ENCODE data around the gene GTF2E1.
"Not testable (repeated sequence)": the region's sequence is repeated elsewhere in the genome, so short reads cannot be mapped to it uniquely, and the experiment has no call there.

Gene GTF2E1

GRCh38 chr3:120753810-120754209 lies 11.3 kb downstream of the GTF2E1 start:
- DNase-seq (ENCODE audit: low read depth in 2 of 2), result no peak

DNA sequence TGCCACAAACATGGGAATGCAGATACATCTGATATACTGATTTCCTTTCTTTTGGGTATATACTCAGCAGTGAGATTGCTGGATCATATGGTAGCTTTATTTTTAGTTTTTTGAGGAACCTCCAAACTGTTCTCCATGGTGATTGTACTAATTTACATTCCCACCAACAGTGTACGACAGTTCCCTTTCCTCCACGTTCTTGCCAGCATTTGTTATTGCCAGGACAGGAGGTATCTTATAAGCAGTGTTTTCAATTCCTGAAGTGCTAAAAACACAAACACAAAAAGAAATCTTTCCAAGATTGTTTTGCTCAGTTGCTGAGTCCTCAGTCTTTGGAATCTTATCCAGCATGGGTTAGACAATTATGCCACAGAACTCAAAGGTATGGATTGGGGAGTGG lies 13.5 kb downstream of the GTF2E1 start:
- no peak for DNase-seq (ENCODE audit: low read depth in 2 of 2)

DNA sequence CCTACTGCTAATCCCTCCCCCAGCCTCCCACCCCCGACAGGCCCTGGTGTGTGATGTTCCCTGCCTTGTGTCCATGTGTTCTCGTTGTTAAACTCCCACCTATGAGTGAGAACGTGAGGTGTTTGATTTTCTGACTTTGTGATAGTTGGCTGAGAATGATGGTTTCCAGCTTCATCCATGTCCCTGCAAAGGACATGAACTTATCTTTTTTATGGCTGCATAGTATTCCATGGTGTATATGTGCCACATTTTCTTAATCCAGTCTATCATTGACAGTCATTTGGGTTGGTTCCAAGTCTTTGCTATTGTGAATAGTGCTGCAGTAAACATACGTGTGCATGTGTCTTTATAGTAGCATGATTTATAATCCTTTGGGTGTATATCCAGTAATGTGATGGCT lies 16.0 kb downstream of the GTF2E1 start:
- DNase-seq (ENCODE audit: low read depth in 2 of 2), result not testable (repeated sequence)

GRCh38 chr3:120762615-120763014 lies 20.1 kb downstream of the GTF2E1 start:
- no peak for DNase-seq (ENCODE audit: low read depth in 2 of 2)

DNA sequence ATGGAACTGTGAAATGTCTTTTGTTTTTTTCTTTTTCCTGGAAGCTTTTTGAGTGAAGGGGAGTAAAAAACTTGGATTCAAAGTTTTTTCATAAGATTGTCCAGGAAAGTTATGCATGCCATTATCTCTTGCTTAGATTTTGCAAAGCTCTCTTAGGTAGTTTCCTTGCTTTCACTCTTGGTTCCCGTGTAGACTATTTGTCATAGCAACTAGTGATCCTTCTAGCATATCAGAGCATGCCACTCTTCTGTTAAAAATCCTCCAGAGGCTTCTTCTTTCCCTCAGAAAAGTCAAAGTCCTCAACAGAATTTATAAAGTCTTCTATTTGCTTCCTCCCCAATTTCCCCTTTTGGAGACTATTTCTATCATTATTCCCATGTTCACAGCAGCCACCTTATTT lies 21.1 kb downstream of the GTF2E1 start:
- no peak for DNase-seq (ENCODE audit: low read depth in 2 of 2)

- DNase-seq (ENCODE audit: low read depth in 2 of 2), result no peak
Measured at GRCh38 chr3:120764206-120764605, 21.7 kb downstream of the GTF2E1 start.

GRCh38 chr3:120765830-120766493 lies 23.4 kb downstream of the GTF2E1 start:
- DNase-seq (ENCODE audit: low read depth in 2 of 2), result no peak

DNA sequence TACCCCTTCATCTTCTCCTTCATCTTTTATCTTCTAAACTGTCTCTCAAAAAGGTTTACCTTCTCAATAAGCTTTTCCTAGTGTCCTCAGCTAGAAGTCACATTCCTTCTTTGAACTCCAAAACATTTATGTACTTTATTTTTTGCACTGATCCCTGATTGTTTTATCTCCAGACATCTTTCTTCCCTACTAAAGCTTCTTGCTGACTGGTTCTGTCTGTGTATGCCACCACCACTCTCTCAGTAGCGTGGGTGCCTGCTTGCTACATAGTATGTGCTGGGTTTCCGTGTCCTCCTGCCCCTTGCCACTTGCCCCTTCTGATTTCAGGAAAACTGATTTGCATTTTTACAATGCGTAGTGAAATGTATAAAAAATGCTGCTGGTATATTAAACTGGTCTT lies 24.0 kb downstream of the GTF2E1 start:
- no peak for DNase-seq (ENCODE audit: low read depth in 2 of 2)

DNA sequence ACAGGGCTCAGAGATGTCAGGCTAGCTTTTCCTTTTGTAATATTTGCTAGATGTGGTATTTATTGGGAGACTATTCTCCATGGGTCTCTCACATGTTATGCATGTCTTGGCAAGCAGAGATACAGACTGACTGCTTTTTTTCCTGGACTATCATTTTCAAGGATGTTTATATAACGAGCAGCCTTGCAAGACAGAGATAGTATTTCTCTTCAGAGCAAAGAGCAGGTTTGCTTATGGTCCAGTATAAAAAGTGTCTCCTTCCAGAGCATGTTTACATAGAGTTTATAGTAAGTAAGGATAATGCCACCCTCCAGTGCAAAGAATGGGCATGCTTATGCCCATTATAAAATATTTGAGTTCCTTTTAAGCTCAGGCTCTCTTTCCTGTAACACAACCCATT lies 24.6 kb downstream of the GTF2E1 start:
- no peak for DNase-seq (ENCODE audit: low read depth in 2 of 2)

DNA sequence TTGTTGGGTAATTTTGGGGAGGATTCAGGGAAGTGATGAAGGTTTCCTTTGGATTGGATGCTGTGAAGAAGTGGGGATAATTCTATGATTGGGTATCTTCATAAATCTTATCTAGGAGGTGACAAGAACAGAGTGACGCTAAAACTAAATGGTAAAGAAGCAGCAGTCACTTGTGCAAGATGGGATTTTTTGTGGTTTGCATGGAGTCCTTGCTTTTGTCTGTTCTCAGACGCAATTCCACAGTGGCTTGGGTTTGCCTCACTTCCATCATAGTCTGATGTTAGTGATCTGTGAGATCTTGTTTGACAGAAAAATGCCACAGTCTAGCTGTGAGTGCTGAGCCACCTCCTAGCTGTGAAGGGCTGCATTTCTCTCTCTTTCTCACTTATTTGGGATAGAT lies 26.9 kb downstream of the GTF2E1 start:
- DNase-seq (ENCODE audit: low read depth in 2 of 2), result no peak

- no peak for DNase-seq (ENCODE audit: low read depth in 2 of 2)
Measured at GRCh38 chr3:120770891-120771290, 28.3 kb downstream of the GTF2E1 start.

- DNase-seq (ENCODE audit: low read depth in 2 of 2), result no peak
Measured at GRCh38 chr3:120772081-120772480, 29.5 kb downstream of the GTF2E1 start.

GRCh38 chr3:120773932-120774331 lies 31.4 kb downstream of the GTF2E1 start:
- no peak for DNase-seq (ENCODE audit: low read depth in 2 of 2)

- DNase-seq (ENCODE audit: low read depth in 2 of 2), result no peak
Measured at GRCh38 chr3:120775411-120775810, 32.9 kb downstream of the GTF2E1 start.

GRCh38 chr3:120778776-120779175 lies 36.2 kb downstream of the GTF2E1 start:
- no peak for DNase-seq (ENCODE audit: low read depth in 2 of 2)

DNA sequence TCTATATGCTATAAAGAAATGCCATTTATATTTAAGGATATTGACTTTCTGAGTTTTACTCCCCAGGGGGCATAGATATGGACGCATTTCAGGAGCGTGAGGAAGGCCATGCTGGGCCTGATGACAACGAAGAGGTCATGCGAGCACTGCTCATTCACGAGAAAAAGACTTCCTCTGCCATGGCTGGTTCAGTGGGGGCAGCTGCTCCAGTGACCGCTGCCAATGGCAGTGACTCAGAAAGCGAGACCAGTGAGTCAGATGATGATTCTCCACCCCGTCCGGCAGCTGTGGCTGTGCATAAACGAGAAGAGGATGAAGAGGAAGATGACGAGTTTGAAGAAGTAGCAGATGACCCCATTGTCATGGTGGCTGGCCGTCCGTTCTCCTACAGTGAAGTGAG lies 38.4 kb downstream of the GTF2E1 start:
- DNase-seq (ENCODE audit: low read depth in 2 of 2), result no peak

DNA sequence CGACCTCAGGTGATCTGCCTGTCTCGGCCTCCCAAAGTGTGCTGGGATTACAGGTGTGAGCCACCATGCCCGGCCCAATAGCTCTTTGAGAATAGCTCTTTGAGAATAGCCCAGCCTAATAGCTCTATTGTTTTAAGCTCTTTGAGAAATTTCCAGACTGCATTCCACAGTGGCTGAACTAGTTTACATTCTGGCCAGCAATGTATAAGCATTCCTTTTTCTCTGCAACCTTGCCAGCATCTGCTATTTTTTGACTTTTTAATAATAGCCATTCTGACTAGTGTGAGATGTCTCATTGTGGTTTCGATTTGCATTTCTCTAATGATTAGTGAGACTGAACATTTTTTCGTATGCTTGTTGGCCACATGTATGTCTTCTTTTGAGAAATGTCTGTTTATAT lies 43.3 kb downstream of the GTF2E1 start:
- DNase-seq (ENCODE audit: low read depth in 2 of 2), result not testable (repeated sequence)

DNA sequence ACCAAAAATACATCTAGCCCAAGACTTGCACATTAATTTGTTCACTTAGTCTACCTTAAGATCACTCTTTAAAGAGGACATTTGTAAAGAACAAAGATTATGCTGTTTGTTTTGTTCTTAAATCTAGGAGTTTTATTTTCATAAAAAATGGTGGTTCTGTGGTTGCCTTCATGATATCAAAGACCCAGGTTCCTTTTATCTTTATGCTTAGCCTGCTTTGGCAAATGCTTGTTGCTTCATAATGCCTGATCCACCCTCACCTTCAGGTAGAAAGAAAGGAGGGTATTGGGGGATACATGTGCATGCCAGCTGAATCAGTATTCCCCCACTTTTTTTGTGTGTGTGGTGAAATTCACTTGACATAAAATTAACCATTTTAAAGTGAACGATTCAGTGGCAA lies 48.5 kb downstream of the GTF2E1 start:
- DNase-seq (ENCODE audit: low read depth in 2 of 2), result no peak

- no peak for DNase-seq (ENCODE audit: low read depth in 2 of 2)
Measured at GRCh38 chr3:120791913-120792312, 49.4 kb downstream of the GTF2E1 start.

- DNase-seq (ENCODE audit: low read depth in 2 of 2), result no peak
Measured at GRCh38 chr3:120793601-120794000, 51.1 kb downstream of the GTF2E1 start.

DNA sequence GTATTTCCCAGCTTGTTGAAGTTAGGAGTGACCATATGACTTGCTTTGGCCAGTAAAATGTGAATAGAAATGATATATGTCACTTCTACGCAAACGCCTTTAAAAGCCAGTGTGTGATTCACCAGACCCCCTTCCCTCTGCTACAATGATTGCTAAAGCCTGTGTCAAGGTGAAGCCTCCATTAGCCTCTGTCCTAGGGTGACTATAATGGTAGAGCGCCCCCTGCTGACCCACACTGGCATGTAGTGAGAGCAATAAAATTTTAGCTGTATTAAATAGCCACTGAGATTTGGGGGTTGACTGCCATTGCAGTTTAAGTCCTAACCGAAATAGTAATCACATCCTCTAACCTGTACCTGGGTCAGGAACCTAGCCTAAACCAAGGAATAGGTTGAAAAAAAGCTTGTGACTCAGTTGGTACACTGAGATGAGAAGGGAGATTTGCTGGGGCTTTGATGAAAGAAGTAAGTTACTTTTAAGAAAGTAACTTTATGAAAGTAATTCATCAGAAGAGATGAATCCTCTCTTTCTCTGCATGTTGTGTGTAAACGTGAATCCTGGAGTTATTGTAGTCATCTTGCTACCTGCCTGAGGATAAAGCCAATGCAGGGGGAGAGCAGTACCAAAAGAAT lies 52.6 kb downstream of the GTF2E1 start:
- DNase-seq (ENCODE audit: low read depth in 2 of 2), result peak; percentile 76 to 81

DNA sequence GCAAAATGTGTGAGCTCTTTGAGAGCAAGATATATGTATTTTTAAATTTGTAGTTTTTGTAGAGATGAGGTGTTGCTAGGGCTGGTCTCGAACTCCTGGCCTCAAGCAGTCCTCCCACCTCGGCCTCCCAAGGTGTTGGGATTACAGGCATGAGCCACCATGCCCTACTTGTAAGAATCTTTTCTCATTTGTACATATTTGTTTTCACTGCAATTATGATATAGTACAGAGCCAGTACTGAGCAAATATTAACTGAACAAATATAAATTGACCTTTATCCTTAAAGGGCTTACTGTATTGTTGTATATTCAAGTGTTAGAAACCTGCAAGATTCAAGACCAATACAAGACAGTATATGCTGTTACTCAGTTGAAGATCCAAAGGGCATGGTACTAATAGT lies 53.4 kb downstream of the GTF2E1 start:
- no peak for DNase-seq (ENCODE audit: low read depth in 2 of 2)

- no peak for DNase-seq (ENCODE audit: low read depth in 2 of 2)
Measured at GRCh38 chr3:120796976-120797375, 54.4 kb downstream of the GTF2E1 start.

- DNase-seq (ENCODE audit: low read depth in 2 of 2), result no peak
Measured at GRCh38 chr3:120797857-120798256, 55.3 kb downstream of the GTF2E1 start.
